OCI-LY1 (cell line): ENCODE measurements around the gene KCNJ1.
A peak's percentile ranks its signal among the peaks of the same experiment; 100 is the strongest.

ENCODE experiments used
- H2AFZ ChIP-seq: fragments of 200-600 bp; sonication (generic), shearing (Covaris generic); 2 replicates; pipeline ENCODE4 v1.6.0; 2014; ENCODE audit warnings: antibody characterized with exemption, mild to moderate bottlenecking, low read length
- H3F3A ChIP-seq: fragments of 200-600 bp; sonication (generic), shearing (Covaris generic); 2 replicates; pipeline ENCODE4 v1.6.0; 2014; ENCODE audit warnings: mild to moderate bottlenecking, antibody characterized with exemption, low read length, moderate library complexity; ENCODE audit not compliant: insufficient read depth
- H3K27ac ChIP-seq: fragments of 200-600 bp; sonication (generic); 2 replicates; pipeline ENCODE4 v1.5.1; 2014; ENCODE audit warnings: low read length, mixed run types, mild to moderate bottlenecking, low read depth; ENCODE audit not compliant: poor library complexity, severe bottlenecking
- H3K27me3 ChIP-seq: fragments of 200-600 bp; sonication (generic); 2 replicates; pipeline ENCODE4 v1.6.0; 2014; ENCODE audit warnings: antibody characterized with exemption, mild to moderate bottlenecking, low read length, moderate library complexity; ENCODE audit not compliant: insufficient read depth
- H3K36me3 ChIP-seq: fragments of 200-600 bp; sonication (generic); 2 replicates; pipeline ENCODE4 v1.6.1; 2014; ENCODE audit warnings: mild to moderate bottlenecking, antibody characterized with exemption, low read length, moderate library complexity, mixed read lengths; ENCODE audit not compliant: insufficient read depth
- H3K4me1 ChIP-seq: fragments of 200-600 bp; sonication (generic); 2 replicates; pipeline ENCODE4 v1.5.1; 2014; ENCODE audit warnings: mild to moderate bottlenecking, low read length, moderate library complexity; ENCODE audit not compliant: insufficient read depth, severe bottlenecking
- H3K4me2 ChIP-seq: fragments of 200-600 bp; sonication (generic), shearing (Covaris generic); 2 replicates; pipeline ENCODE4 v1.6.1; 2014; ENCODE audit warnings: low read length
- H3K4me3 ChIP-seq: fragments of 200-600 bp; sonication (generic); 2 replicates; pipeline ENCODE4 v1.5.1; 2014; ENCODE audit warnings: low read length, low read depth, mild to moderate bottlenecking, mixed read lengths; ENCODE audit not compliant: poor library complexity, severe bottlenecking
- H3K79me2 ChIP-seq: fragments of 200-600 bp; shearing (Covaris generic); 2 replicates; pipeline ENCODE4 v1.6.1; 2016; ENCODE audit warnings: mixed run types, low read length, mixed read lengths; ENCODE audit not compliant: insufficient read depth
- H3K9ac ChIP-seq: fragments of 200-600 bp; sonication (generic), shearing (Covaris generic); 2 replicates; pipeline ENCODE4 v1.6.1; 2014; ENCODE audit warnings: mild to moderate bottlenecking, low read length, mixed read lengths
- H3K9me2 ChIP-seq: fragments of 200-600 bp; sonication (generic), shearing (Covaris generic); 2 replicates; pipeline ENCODE4 v1.6.1; 2014; ENCODE audit warnings: low read depth, mild to moderate bottlenecking, low read length, mixed read lengths
- H3K9me3 ChIP-seq: fragments of 200-600 bp; shearing (Covaris generic); 2 replicates; pipeline ENCODE4 v1.6.1; 2014; ENCODE audit warnings: low read length, mixed read lengths
- H4K20me1 ChIP-seq: fragments of 200-600 bp; sonication (generic), shearing (Covaris generic); 2 replicates; pipeline ENCODE4 v1.6.0; 2016; ENCODE audit warnings: mild to moderate bottlenecking, low read length; ENCODE audit not compliant: insufficient read depth
- EZH2 ChIP-seq: fragments of 200-600 bp; sonication (generic), shearing (Covaris generic); IDR thresholded peaks from 2 replicates; pipeline ENCODE4 v1.8.0; 2017; ENCODE audit warnings: borderline replicate concordance, mixed run types, mild to moderate bottlenecking, antibody characterized with exemption, low read length, moderate library complexity, mixed read lengths
- TF ChIP-seq, protein P1 (sequence below): fragments of 200-600 bp; sonication (generic), shearing (Covaris generic); IDR thresholded peaks from 2 replicates; pipeline ENCODE4 v1.5.1; 2017; ENCODE audit warnings: mild to moderate bottlenecking, antibody characterized with exemption, low read length, moderate library complexity, mixed read lengths

The KCNJ1 gene

GRCh38 chr11:128853559-128853958 lies 13.5 kb downstream of the KCNJ1 start:
- Histone ChIP-seq H3K27ac (no peak overlapping the region), H2AFZ (no peak overlapping the region), H3K27me3 (no peaks in the 10 kb centered on the region), H3F3A (no peaks in the 10 kb centered on the region), H3K9me2 (no peaks in the 10 kb centered on the region), H3K4me3 (no peak overlapping the region), H3K4me1 (peaks cover 6% of the 10 kb centered on the region), H3K36me3 (no peaks in the 10 kb centered on the region; the same call in 1 of the 2 replicates), H3K9ac (no peak overlapping the region), H3K4me2 (no peak overlapping the region), H3K9me3 (no peaks in the 10 kb centered on the region), H4K20me1 (no peaks in the 10 kb centered on the region), H3K79me2 (no peaks in the 10 kb centered on the region)
- TF ChIP-seq, protein P1, sequence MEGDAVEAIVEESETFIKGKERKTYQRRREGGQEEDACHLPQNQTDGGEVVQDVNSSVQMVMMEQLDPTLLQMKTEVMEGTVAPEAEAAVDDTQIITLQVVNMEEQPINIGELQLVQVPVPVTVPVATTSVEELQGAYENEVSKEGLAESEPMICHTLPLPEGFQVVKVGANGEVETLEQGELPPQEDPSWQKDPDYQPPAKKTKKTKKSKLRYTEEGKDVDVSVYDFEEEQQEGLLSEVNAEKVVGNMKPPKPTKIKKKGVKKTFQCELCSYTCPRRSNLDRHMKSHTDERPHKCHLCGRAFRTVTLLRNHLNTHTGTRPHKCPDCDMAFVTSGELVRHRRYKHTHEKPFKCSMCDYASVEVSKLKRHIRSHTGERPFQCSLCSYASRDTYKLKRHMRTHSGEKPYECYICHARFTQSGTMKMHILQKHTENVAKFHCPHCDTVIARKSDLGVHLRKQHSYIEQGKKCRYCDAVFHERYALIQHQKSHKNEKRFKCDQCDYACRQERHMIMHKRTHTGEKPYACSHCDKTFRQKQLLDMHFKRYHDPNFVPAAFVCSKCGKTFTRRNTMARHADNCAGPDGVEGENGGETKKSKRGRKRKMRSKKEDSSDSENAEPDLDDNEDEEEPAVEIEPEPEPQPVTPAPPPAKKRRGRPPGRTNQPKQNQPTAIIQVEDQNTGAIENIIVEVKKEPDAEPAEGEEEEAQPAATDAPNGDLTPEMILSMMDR: no peak

DNA sequence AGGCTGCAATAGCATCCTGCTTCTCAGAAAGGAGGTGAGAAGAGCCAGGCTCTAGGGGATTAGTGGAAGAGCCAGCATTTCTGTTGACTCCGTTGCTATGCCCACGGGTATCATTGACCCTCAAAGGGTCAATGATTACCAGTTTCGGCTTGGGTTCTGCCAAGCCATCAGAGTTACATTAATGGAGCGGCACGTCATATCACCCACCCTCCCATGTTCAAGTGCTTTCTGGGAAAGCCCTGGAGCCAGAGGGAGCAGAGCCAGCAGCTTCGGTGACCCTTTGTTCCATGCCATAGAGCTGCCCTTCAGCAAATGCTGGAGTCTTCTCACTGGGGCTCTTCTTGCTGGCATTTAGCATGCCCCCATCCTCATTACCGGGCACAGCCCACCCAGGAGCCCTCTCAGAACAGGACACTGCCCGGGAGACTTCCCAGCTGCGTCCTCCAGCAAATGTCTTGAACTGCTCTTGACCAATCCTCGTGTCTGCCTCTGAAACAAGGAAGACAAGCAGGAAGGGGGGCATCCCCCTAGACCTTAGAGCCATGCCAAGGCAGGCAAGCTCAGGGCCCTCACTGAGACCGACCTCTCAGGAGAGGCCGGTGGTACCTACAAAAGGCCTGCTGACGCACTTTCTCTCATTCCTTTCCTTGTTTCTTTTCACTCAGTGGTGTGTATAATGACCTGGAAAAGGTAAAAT lies 14.6 kb downstream of the KCNJ1 start:
- peaks cover 10% of the 10 kb centered on the region for H3K4me1 ChIP-seq
- H3K9ac ChIP-seq: no peak overlapping the region
- TF ChIP-seq EZH2: no peak
- TF ChIP-seq, protein P1: no peak
- H3K4me2 ChIP-seq: no peak overlapping the region
- no peaks in the 10 kb centered on the region for H3F3A ChIP-seq
- no peaks in the 10 kb centered on the region for H3K79me2 ChIP-seq
- H4K20me1 ChIP-seq: no peaks in the 10 kb centered on the region
- H3K27me3 ChIP-seq: no peaks in the 10 kb centered on the region
- no peak overlapping the region for H3K27ac ChIP-seq
- H3K4me3 ChIP-seq: no peak overlapping the region
- no peak overlapping the region for H2AFZ ChIP-seq
- no peaks in the 10 kb centered on the region; the same call in 1 of the 2 replicates for H3K36me3 ChIP-seq
- H3K9me3 ChIP-seq: no peaks in the 10 kb centered on the region
- H3K9me2 ChIP-seq: no peaks in the 10 kb centered on the region

DNA sequence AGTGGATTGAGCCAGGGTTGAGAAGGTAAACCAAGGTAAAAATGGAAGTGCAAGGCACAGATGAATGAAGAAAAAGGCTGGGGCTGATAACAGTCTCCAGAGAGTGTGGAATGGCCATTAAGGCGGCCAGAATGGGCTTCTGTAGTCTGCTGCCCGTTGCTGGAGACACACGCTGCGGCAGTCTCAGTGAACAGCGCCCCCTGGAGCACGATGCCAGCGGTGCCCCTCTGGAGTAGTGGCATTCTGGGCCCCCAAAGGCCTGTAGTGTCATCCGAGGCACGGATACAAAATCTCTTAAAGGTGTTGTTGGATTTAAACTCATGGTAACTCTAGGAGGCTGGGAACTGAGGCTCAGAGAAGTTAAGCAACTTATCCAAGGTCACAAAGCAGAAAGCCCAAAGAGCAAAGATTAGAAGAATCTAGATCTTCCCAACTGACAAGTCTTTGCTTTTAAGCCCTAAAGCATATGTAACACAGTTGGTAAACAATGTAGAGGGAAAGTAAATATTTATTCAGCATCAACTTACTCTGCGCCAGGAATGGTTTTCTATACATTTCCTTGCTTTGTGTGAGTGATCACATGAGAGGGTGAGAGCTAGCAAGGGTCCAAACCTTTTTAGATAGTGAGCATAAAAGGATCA lies 18.2 kb downstream of the KCNJ1 start:
- Histone ChIP-seq H3K4me1 (peaks cover 29% of the 10 kb centered on the region), H3F3A (no peaks in the 10 kb centered on the region), H3K9ac (no peak overlapping the region), H3K79me2 (no peaks in the 10 kb centered on the region), H3K9me2 (no peaks in the 10 kb centered on the region), H4K20me1 (no peaks in the 10 kb centered on the region), H3K36me3 (no peaks in the 10 kb centered on the region; the same call in 1 of the 2 replicates), H3K4me2 (no peak overlapping the region), H2AFZ (no peak overlapping the region), H3K4me3 (no peak overlapping the region), H3K27ac (peak overlapping the region; percentile 74), H3K9me3 (no peaks in the 10 kb centered on the region), H3K27me3 (no peaks in the 10 kb centered on the region)
- TF ChIP-seq, protein P1: peak; percentile 87
- TF ChIP-seq EZH2: no peak
